H9 (cell line): Measurements from ENCODE around the gene OXLD1. TPM values are rescaled to one million over a fixed set of nuclear protein-coding genes. Genes with fewer than 3 reads are reported as not detected.

Source experiments
- DNase-seq: peaks from one replicate; pipeline ENCODE4 v3.0.0-alpha.2; 2017
- H2AFZ ChIP-seq: one replicate; pipeline ENCODE4 v1.6.1; 2013; ENCODE audit warnings: mild to moderate bottlenecking, low read length, control low read depth, moderate library complexity
- H2AK5ac ChIP-seq: 2 replicates; pipeline ENCODE4 v1.6.1; 2013; ENCODE audit warnings: low read length, control low read depth, mixed read lengths; ENCODE audit not compliant: insufficient read length
- H2BK120ac ChIP-seq: one replicate; pipeline ENCODE4 v1.6.1; 2013; ENCODE audit warnings: low read depth, mild to moderate bottlenecking, low read length, control low read depth, inconsistent platforms; ENCODE audit not compliant: poor library complexity, severe bottlenecking
- H2BK12ac ChIP-seq: 2 replicates; pipeline ENCODE4 v1.6.1; 2013; ENCODE audit warnings: low read length, control low read depth, mixed read lengths, low read depth; ENCODE audit not compliant: insufficient read length
- H2BK15ac ChIP-seq: 2 replicates; pipeline ENCODE4 v1.6.1; 2013; ENCODE audit warnings: low read depth, low read length, control low read depth
- H2BK20ac ChIP-seq: one replicate; pipeline ENCODE4 v1.6.1; 2013; ENCODE audit warnings: low read depth, mild to moderate bottlenecking, low read length, control low read depth, inconsistent platforms; ENCODE audit not compliant: poor library complexity, severe bottlenecking
- H2BK5ac ChIP-seq: 2 replicates; pipeline ENCODE4 v1.6.1; 2013; ENCODE audit warnings: low read length, control low read depth, mixed read lengths; ENCODE audit not compliant: insufficient read length
- H3K14ac ChIP-seq: 2 replicates; pipeline ENCODE4 v1.6.1; 2013; ENCODE audit warnings: low read length, control low read depth; ENCODE audit not compliant: insufficient read depth
- H3K18ac ChIP-seq: 2 replicates; pipeline ENCODE4 v1.6.1; 2013; ENCODE audit warnings: low read depth, mild to moderate bottlenecking, mixed read lengths, low read length, control low read depth; ENCODE audit not compliant: insufficient read length
- H3K23ac ChIP-seq: 2 replicates; pipeline ENCODE4 v1.6.1; 2013; ENCODE audit warnings: low read length, control low read depth, mixed read lengths, low read depth; ENCODE audit not compliant: insufficient read length
- H3K23me2 ChIP-seq: 2 replicates; pipeline ENCODE4 v1.6.1; 2013; ENCODE audit warnings: low read depth, mild to moderate bottlenecking, mixed read lengths, low read length, control low read depth; ENCODE audit not compliant: insufficient read length, poor library complexity, severe bottlenecking
- H3K27ac ChIP-seq: 2 replicates; pipeline ENCODE4 v1.5.1; 2013; ENCODE audit warnings: low read length, control low read depth, mixed read lengths, low read depth; ENCODE audit not compliant: insufficient read length
- H3K27me3 ChIP-seq: 2 replicates; pipeline ENCODE4 v1.6.1; 2013; ENCODE audit warnings: low read length, control low read depth, inconsistent platforms; ENCODE audit not compliant: insufficient read depth
- H3K4ac ChIP-seq: 2 replicates; pipeline ENCODE4 v1.6.1; 2013; ENCODE audit warnings: low read depth, mild to moderate bottlenecking, control low read depth, inconsistent platforms, low read length, moderate library complexity
- H3K4me1 ChIP-seq: 2 replicates; pipeline ENCODE4 v1.6.1; 2013; ENCODE audit warnings: low read length, control low read depth, inconsistent platforms; ENCODE audit not compliant: insufficient read depth
- H3K4me2 ChIP-seq: 2 replicates; pipeline ENCODE4 v1.6.1; 2013; ENCODE audit warnings: low read length, control low read depth, mixed read lengths; ENCODE audit not compliant: insufficient read length, insufficient read depth
- H3K56ac ChIP-seq: 2 replicates; pipeline ENCODE4 v1.6.1; 2013; ENCODE audit warnings: low read depth, mild to moderate bottlenecking, mixed read lengths, low read length, control low read depth; ENCODE audit not compliant: insufficient read length
- H3K79me1 ChIP-seq: 2 replicates; pipeline ENCODE4 v1.6.1; 2013; ENCODE audit warnings: low read depth, mild to moderate bottlenecking, moderate library complexity, low read length, control low read depth, inconsistent platforms; ENCODE audit not compliant: insufficient read depth, poor library complexity, severe bottlenecking
- H3K79me2 ChIP-seq: 2 replicates; pipeline ENCODE4 v1.6.1; 2013; ENCODE audit warnings: low read length, control low read depth, inconsistent platforms; ENCODE audit not compliant: insufficient read depth
- H3K9ac ChIP-seq: 2 replicates; pipeline ENCODE4 v1.6.1; 2013; ENCODE audit warnings: low read length, control low read depth, mixed read lengths; ENCODE audit not compliant: insufficient read length; ENCODE audit errors: extremely low read depth
- H3K9me3 ChIP-seq: one replicate; pipeline ENCODE4 v1.6.1; 2013; ENCODE audit warnings: low read depth, low read length, inconsistent platforms; ENCODE audit not compliant: control insufficient read depth
- H3T11ph ChIP-seq: one replicate; pipeline ENCODE4 v1.6.1; 2013; ENCODE audit warnings: mild to moderate bottlenecking, low read length, control low read depth, inconsistent platforms
- H4K20me1 ChIP-seq: one replicate; pipeline ENCODE4 v1.6.1; 2013; ENCODE audit not compliant: control insufficient read depth, insufficient read length, insufficient read depth
- H4K5ac ChIP-seq: 2 replicates; pipeline ENCODE4 v1.6.1; 2013; ENCODE audit warnings: low read depth, mild to moderate bottlenecking, mixed read lengths, low read length, control low read depth; ENCODE audit not compliant: insufficient read length
- H4K8ac ChIP-seq: replicated peaks from 2 replicates; pipeline ENCODE4 v1.6.1; 2013; ENCODE audit warnings: low read length, control low read depth, mixed read lengths, low read depth; ENCODE audit not compliant: insufficient read length
- H4K91ac ChIP-seq: 2 replicates; pipeline ENCODE4 v1.6.1; 2013; ENCODE audit warnings: low read depth, mild to moderate bottlenecking, moderate library complexity, mixed read lengths, low read length, control low read depth; ENCODE audit not compliant: insufficient read length
- H3K27ac Mint-ChIP-seq, 3 experiments: 2 replicates in 2 of 3; 3 replicates in 1 of 3; pipeline ENCODE4 v1.8.0; 2020 to 2021; ENCODE audit warnings: mixed read lengths in 3 of 3, mild to moderate bottlenecking in 1 of 3, moderate library complexity in 1 of 3
- H3K27me3 Mint-ChIP-seq: 2 replicates; pipeline ENCODE4 v1.8.0; 2021; ENCODE audit warnings: low read depth, mild to moderate bottlenecking, moderate library complexity, mixed read lengths
- H3K36me3 Mint-ChIP-seq, 3 experiments: 2 replicates in 2 of 3; 3 replicates in 1 of 3; pipeline ENCODE4 v1.8.0; 2020 to 2021; ENCODE audit warnings: low read depth in 3 of 3, mixed read lengths in 3 of 3; ENCODE audit not compliant: insufficient read depth in 1 of 3
- H3K4me1 Mint-ChIP-seq, 2 experiments: 2 replicates each; pipeline ENCODE4 v1.8.0; 2020; ENCODE audit warnings: mixed read lengths in 2 of 2
- H3K4me3 Mint-ChIP-seq, 2 experiments: 2 replicates in 1 of 2; 3 replicates in 1 of 2; pipeline ENCODE4 v1.8.0; 2020 to 2021; ENCODE audit warnings: mild to moderate bottlenecking in 2 of 2, mixed read lengths in 2 of 2, moderate library complexity in 1 of 2
- H3K9me3 Mint-ChIP-seq, 2 experiments: 2 replicates in 1 of 2; 3 replicates in 1 of 2; pipeline ENCODE4 v1.8.0; 2020; ENCODE audit warnings: mild to moderate bottlenecking in 2 of 2, mixed read lengths in 2 of 2, moderate library complexity in 1 of 2
- CTCF ChIP-seq: fragments of 200-600 bp; sonication (generic); conservative IDR thresholded peaks from 3 replicates; pipeline ENCODE4 v1.8.0; 2021; ENCODE audit warnings: antibody characterized with exemption, mild to moderate bottlenecking
- WGBS: extraction: QIAGEN DNeasy Blood & Tissue Kit; methylation state at CpG from one replicate; pipeline ENCODE4 v1.1.7; 2013; ENCODE audit warnings: missing lambda C conversion rate, low lambda C conversion rate, mixed read lengths; ENCODE audit not compliant: insufficient read length; ENCODE audit errors: extremely low coverage; 5-methylcytosine and 5-hydroxymethylcytosine counted together
- total RNA-seq: library from RNA; stranded (reverse); gene quantifications from 2 replicates; pipeline ENCODE4 v1.2.1, GENCODE V29; 2021

OXLD1 gene
- total RNA-seq, 1 experiment from 2014 or later = 25.0 TPM

- H3K4ac ChIP-seq = no peak overlapping the region
- DNase-seq = peak; percentile 61
- no peak overlapping the region for H3K18ac ChIP-seq
- peaks cover 2% of the 10 kb centered on the region; the same call in 1 of the 2 replicates for H3K79me2 ChIP-seq
- Mint-ChIP-seq H3K27ac (no peak overlapping the region), H3K4me3 (no peak overlapping the region), H3K4me1 (no peaks in the 10 kb centered on the region), H3K36me3 (peaks cover 39 to 78% (median 66%) of the 10 kb centered on the region in 3 experiments), H3K9me3 (no peaks in the 10 kb centered on the region), H3K27me3 (no peaks in the 10 kb centered on the region)
- H2BK15ac ChIP-seq = no peak overlapping the region
- H3K23me2 ChIP-seq = no peaks in the 10 kb centered on the region
- peak; percentile 53 for TF ChIP-seq CTCF
- H3K4me2 ChIP-seq = no peak overlapping the region
- H3T11ph ChIP-seq = no peak overlapping the region
- H3K4me1 ChIP-seq = no peaks in the 10 kb centered on the region
- H2BK20ac ChIP-seq = no peak overlapping the region
- no peak overlapping the region for H3K9ac ChIP-seq
- H3K27ac ChIP-seq = no peak overlapping the region
- H4K91ac ChIP-seq = no peak overlapping the region
- no peak overlapping the region for H3K14ac ChIP-seq
- no peak overlapping the region for H4K8ac ChIP-seq
- WGBS = no CpG with 5 or more reads among the region's 35 CpGs
- no peak overlapping the region for H2AK5ac ChIP-seq
- no peak overlapping the region for H3K23ac ChIP-seq
- H2BK120ac ChIP-seq = no peak overlapping the region
- no peak overlapping the region for H2AFZ ChIP-seq
- no peak overlapping the region for H3K56ac ChIP-seq
- H3K27me3 ChIP-seq = no peaks in the 10 kb centered on the region
- H3K79me1 ChIP-seq = no peaks in the 10 kb centered on the region
- no peaks in the 10 kb centered on the region for H4K20me1 ChIP-seq
- no peaks in the 10 kb centered on the region for H3K9me3 ChIP-seq
- H4K5ac ChIP-seq = no peak overlapping the region
- no peak overlapping the region for H2BK12ac ChIP-seq
- no peak overlapping the region for H2BK5ac ChIP-seq
Measured at GRCh38 chr17:81693509-81694210, 27.3 kb upstream of the OXLD1 start.
